Left cardiac atrium (tissue), 4 donors: ENCODE results near the gene BCAP31. TPM values are rescaled to one million over a fixed set of nuclear protein-coding genes. Genes with fewer than 3 reads are reported as not detected.
"Not testable (repeated sequence)": the region's sequence is repeated elsewhere in the genome, so short reads cannot be mapped to it uniquely, and the experiment has no call there.

ENCODE experiments used
- ATAC-seq, 2 donors: fragments of 200-7000 bp; cut with Tn5 transposase; one replicate each; pipeline ENCODE4 v1.9.1; 2020; ENCODE audit warnings: mild to moderate bottlenecking in 2 of 2, moderate library complexity in 2 of 2
- DNase-seq: peaks from one replicate; pipeline ENCODE4 v3.0.0-alpha.2; 2020
- intact Hi-C, 2 donors: fragments of 100-400 bp; cut with DNase I; formaldehyde crosslinking; loops; one replicate each; pipeline versions ENCODE4 v1.14.1 to v1.15.1; 2022 to 2023
- total RNA-seq, 2 donors: library from RNA; stranded (reverse); fragmentation: NEBNext Ultra II Directional; extraction: Animal tissue kit (Norgen Biotek cat#: 25700); gene quantifications; one replicate each; pipeline ENCODE4 v1.2.1, GENCODE V29; 2021
- donor health status: DM: no; HTN: yes; CAD: no.
- donor health status: DM: no; HTN: yes; CAD: no; lungs with severe emphysema.
- donor health status: DM: yes; HTN: yes; CAD: no.
- donor health status: Dilated cardiomyopathy.

The BCAP31 gene
- total RNA-seq, 2 donors from 2014 or later: 123 to 159 TPM

GRCh38 chrX:153739754-153740486, 15.7 kb upstream of the BCAP31 start:
- ATAC-seq (peak in 1 of 2 donors; percentile 18), DNase-seq (no peak)
- intact Hi-C loops: no loop called here

DNA sequence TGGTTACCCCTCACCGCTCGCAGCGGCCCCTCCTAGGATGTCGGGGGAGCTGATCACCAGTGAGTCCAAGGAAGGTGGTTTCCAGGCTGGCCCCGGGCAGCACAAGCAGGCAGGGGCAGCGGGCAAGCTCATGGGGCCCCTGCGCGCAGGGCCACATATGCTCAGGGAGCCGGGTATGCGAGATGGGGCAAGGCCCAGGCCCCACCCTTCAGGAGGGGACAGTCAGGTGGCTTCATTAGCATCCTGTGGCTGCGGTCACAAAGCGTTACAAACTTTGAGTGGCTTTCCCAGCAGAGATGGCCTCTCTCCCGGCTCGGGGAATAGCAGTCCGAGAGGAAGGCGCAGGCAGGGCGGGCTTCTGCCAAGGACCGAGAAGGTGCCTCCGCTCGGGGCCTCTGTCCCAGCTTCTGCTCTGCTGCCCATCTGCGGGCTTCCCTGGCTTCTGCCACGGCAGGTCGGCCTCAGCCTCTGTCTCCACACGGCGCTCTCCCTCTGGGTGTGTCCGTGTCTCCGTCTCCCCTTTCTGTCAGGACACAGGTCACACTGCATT, 13.9 kb upstream of the BCAP31 start:
- no peak for DNase-seq
- ATAC-seq: no peak
- intact Hi-C loops: no loop called here

- no peak for DNase-seq
- no peak for ATAC-seq
- intact Hi-C loops: no loop called here
These were observed 12.8 kb upstream of the BCAP31 start for GRCh38 chrX:153736871-153737441.

- DNase-seq (no peak), ATAC-seq (no peak)
- intact Hi-C loops: no loop called here
These were observed 12.1 kb upstream of the BCAP31 start for GRCh38 chrX:153736071-153736820.

DNA sequence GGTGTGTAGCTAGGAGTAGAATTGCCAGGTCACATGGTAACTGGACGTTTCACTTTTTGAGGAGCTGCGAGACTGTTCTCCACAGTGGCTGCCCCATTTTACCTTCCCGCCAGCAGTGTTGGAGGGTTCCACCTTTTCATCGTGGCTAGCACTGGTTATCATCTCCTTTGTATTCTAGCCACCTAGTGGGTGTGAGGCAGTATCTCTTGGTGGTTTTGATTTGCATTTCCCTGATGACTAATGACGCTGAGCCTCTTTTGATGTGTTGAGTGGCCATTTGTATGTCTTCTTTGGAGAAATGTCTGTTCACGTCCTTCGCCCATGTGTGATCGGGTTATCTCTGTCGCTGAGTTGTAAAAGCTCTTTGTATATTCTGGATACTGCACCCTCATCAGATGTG, 11.1 kb upstream of the BCAP31 start:
- intact Hi-C loops: no loop called here
- no peak for DNase-seq

DNA sequence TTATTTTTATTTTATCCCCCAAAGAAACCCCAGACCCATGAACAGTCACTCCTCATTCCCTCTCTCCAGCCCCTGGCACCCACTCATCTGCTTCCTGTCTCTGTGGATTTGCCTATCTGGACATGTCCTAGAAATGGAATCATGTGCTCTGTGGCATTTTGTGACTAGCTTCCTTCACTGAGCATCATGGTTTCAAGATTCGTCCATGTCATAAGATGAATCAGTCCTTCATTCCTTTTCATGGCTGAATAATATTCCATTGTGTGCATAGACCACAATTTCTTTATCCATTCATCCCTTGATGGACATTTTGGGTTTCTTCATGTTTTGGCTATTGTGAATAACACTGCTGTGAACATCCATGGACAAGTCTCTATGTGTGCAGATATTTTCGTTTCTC, 10.7 kb upstream of the BCAP31 start:
- no peak for ATAC-seq

More for the DNA sequence above, 11.1 kb upstream of the BCAP31 start:
- ATAC-seq: no peak

GRCh38 chrX:153733651-153734240, 9.6 kb upstream of the BCAP31 start:
- intact Hi-C loops: no loop called here
- ATAC-seq (no peak), DNase-seq (no peak)

More for the DNA sequence above, 10.7 kb upstream of the BCAP31 start:
- DNase-seq: no peak
- intact Hi-C loops: no loop called here

GRCh38 chrX:153732401-153732800, 8.2 kb upstream of the BCAP31 start:
- ATAC-seq (peak in 1 of 2 donors; percentile 27), DNase-seq (no peak)

GRCh38 chrX:153731845-153732215, 7.6 kb upstream of the BCAP31 start:
- DNase-seq (no peak), ATAC-seq (no peak)
- intact Hi-C loops: no loop called here

More at GRCh38 chrX:153732401-153732800, 8.2 kb upstream of the BCAP31 start:
- intact Hi-C loops: no loop called here

DNA sequence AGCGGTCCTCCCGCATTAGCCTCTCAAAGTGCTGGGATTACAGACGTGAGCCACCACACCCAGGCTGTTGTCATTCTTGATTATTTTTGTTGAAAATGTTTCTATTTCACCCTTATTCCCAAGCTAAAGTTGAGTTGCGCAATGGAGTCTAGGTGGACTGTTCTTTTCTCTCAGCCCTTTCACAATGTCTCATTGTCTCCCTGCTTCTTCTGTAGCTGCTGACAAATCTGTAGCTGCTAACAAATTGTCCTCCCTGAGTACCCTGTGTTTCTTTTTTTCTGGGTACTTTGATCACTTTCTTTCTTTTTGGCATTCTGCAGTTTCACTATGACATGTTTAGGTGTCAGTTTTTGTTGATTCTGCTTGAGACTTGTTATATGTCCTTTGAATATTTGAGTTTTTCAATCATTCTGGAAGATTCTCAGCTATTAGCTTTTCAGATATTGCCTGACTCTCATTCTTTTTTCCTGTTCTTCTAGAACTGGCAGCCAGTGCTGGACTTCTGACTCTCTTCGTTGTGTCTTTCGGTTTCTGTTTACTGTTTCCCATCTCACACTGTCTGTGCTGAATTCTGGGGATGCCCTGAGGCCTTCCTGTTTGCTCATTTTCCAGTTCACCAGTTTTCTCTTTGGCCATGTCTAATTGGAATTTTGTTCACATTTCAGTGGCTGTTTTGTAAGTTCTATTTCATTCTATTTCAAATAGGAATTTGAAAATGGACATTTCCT, 7.1 kb upstream of the BCAP31 start:
- DNase-seq (no peak), ATAC-seq (no peak)
- intact Hi-C loops: no loop called here

DNA sequence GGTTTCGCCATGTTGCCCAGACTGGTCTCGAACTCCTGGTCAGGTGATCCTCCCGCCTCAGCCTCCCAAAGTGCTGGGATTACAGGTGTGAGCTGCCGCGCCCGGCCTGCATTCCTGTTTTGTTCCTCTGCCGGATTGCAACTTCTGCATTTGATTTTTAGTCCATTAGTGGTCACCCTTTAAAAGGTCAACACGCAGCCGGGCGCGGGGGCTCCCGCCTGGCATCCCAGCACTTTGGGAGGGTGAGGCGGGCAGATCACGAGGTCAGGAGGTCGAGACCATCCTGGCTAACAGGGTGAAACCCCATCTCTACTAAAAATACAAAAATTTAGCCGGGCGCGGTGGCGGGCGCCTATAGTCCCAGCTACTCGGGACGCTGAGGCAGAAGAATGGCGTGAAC, 5.9 kb upstream of the BCAP31 start:
- DNase-seq, intact Hi-C loops, ATAC-seq: not testable (repeated sequence)

- ATAC-seq (no peak), DNase-seq (no peak)
- intact Hi-C loops: no loop called here
These were observed 4.9 kb upstream of the BCAP31 start for GRCh38 chrX:153728951-153729631.

GRCh38 chrX:153728095-153728494, 3.9 kb upstream of the BCAP31 start:
- DNase-seq (no peak), ATAC-seq (no peak)
- intact Hi-C loops: no loop called here

GRCh38 chrX:153727123-153727931, 3.1 kb upstream of the BCAP31 start:
- intact Hi-C loops: no loop called here
- peak; percentile 8 to 12 for ATAC-seq
- peak; percentile 53 for DNase-seq

DNA sequence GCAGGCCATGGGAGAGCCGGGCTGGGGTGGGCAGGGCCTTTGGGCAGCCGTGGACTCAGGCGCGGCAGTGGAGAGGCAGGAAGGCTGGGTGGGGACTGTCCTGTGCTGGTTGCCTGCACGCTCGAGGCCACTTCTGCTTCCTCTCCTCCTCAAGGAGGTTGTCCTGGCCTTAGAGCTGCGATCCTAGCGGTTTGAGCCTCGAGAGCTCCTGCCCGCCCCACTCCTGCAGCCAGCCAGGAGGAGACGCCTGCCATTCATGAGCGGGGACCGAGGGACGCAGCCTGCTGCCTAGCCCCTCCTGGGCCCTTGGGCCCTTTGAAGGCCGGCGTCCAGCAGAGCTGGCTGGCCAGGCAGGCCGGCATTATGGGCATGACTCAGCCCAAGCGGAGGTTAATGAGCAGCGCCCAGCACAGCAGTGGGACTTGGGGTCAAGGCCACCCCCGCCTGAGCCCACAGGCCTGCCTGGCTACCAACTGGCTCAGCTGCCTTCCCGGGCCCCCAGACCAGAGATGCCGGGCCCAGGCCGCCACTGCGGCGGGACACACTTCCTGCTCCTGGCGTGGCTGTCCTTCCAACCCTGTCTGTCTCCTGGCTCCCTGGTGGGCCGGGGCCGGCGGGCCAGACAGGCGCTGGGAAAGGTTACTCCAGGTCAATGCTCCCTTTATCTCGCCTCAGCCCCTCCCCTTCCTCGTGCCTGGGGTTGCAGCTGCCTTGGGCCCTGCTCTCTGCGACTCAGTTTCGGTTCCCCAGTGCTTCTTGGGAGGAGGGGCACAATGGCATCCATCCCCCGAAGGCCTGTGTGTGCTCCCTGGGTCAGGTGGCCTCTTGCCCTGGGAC, 2.3 kb upstream of the BCAP31 start:
- DNase-seq (peak; percentile 71), ATAC-seq (peak; percentile 11 to 28)
- intact Hi-C loops: no loop called here

- DNase-seq: no peak
- ATAC-seq: no peak
- intact Hi-C loops: no loop called here
These were observed 1.7 kb upstream of the BCAP31 start for GRCh38 chrX:153725832-153726285.
